Astrocyte of the cerebellum (primary cell): ENCODE measurements around the gene NRG3.

Source experiments
- DNase-seq: peaks from one replicate; pipeline ENCODE4 v3.0.0-alpha.2; 2011; ENCODE audit warnings: low read depth
- H3K4me3 ChIP-seq: 2 replicates; pipeline ENCODE4 v1.5.1; 2011; ENCODE audit warnings: mild to moderate bottlenecking, low read depth, low read length, moderate library complexity
- in situ Hi-C: cut with HindIII; loops from 2 replicates; pipeline ENCODE4 v1.10.0; 2017; ENCODE audit warnings: low sequenced_read_pairs
- TF ChIP-seq, protein P1 (sequence below): IDR thresholded peaks from 2 replicates; pipeline ENCODE4 v1.5.1; 2012; ENCODE audit warnings: low read length, low read depth, moderate library complexity, mild to moderate bottlenecking; ENCODE audit errors: missing control alignments

Gene NRG3

DNA sequence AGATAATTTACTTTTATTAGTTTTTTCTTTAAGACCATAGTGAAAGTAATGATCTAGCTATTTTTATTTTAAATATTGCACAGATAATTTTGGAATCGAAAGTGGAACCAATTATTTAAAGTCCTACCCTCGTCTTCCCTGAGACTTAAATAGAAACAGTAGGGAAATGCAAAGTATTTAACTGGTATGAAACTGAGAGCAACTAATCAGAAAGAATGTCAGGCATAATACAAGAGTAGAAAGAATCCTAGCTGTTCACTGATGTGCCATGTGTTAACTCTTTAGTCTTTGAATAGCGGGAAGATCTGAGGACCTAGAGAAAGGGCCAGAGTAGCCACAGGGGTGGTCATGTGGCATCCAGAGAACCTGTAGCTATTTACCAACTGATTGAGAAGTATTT lies 630.0 kb downstream of the NRG3 start:
- H3K4me3 ChIP-seq, result no peak overlapping the region
- TF ChIP-seq, protein P1, sequence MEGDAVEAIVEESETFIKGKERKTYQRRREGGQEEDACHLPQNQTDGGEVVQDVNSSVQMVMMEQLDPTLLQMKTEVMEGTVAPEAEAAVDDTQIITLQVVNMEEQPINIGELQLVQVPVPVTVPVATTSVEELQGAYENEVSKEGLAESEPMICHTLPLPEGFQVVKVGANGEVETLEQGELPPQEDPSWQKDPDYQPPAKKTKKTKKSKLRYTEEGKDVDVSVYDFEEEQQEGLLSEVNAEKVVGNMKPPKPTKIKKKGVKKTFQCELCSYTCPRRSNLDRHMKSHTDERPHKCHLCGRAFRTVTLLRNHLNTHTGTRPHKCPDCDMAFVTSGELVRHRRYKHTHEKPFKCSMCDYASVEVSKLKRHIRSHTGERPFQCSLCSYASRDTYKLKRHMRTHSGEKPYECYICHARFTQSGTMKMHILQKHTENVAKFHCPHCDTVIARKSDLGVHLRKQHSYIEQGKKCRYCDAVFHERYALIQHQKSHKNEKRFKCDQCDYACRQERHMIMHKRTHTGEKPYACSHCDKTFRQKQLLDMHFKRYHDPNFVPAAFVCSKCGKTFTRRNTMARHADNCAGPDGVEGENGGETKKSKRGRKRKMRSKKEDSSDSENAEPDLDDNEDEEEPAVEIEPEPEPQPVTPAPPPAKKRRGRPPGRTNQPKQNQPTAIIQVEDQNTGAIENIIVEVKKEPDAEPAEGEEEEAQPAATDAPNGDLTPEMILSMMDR, result no peak
- in situ Hi-C loops, result no loop called here
- no peak for DNase-seq

DNA sequence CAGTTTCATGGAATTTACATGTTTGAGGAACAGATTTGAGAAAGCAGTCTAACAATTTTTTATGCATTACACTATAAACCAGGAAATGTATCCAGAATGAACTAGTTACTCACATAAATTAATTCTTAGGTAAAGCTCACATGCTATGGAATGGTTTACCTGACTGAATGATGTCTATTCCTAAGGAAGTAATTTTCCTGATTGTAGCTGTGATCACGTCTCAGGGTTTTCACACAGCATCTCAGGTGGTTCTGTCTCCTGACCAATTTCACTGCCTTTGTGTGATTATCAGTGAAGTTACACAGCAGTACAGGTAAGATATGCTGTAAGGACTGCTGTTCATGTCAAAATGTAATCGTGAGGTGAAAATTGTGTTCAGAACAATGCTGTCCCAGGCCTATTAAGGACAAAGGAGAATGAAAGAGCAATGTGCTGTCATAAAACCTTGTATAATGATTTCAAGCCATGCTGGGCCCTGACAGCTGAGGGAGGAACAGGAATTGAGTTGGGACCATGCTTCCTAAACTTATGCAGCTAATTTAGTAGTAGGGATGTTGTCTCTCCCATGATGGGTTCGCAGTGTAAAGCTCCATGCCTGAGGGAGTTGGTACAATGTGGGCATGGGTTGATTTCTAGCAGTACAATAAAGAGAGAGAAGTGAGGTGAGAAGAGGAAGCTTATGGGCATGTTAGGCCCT lies 631.8 kb downstream of the NRG3 start:
- in situ Hi-C loops, result no loop called here
- DNase-seq, result no peak
- TF ChIP-seq, protein P1, result no peak
- no peak overlapping the region for H3K4me3 ChIP-seq

DNA sequence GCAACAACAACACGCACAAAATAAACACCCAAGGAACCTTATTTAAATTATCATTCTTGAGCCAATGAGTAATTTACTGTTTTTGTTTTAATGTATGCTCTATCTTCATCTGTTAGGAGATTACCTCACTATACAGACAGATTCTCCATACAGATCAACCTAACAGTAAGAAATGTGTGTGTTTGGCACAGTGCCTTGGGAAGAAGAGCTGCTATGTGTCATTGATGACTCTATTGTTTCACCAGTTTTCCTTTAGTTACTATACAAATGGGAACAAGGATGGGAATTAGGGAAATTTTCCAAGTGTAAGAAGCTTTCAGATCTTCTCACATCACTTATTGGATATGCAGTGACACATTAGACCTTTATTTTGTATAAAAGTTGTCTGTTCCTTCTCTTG lies 640.3 kb downstream of the NRG3 start:
- in situ Hi-C loops, result no loop called here
- no peak overlapping the region for H3K4me3 ChIP-seq
- no peak for DNase-seq
- TF ChIP-seq, protein P1, result no peak

DNA sequence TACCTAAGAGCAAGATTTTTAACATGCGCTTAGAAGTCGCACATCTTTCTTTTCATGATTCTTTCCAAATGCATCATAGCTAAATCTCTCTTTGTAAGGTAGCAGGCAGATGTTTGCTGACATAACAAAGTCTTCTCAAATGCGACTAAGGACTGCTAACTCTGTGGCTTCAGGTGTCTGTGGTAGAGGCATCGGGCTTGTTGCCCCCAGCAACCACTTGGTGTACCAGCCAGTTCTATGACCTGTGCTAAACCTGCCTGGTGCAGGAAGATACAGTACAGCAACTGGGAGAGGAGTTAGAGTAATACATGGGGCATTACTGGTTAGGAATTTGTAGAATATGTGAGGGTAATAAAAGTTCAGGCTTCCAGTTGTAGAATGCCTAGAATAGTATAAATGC lies 654.1 kb downstream of the NRG3 start:
- no peak for DNase-seq
- in situ Hi-C loops, result no loop called here
- H3K4me3 ChIP-seq, result no peak overlapping the region
- TF ChIP-seq, protein P1, result no peak

DNA sequence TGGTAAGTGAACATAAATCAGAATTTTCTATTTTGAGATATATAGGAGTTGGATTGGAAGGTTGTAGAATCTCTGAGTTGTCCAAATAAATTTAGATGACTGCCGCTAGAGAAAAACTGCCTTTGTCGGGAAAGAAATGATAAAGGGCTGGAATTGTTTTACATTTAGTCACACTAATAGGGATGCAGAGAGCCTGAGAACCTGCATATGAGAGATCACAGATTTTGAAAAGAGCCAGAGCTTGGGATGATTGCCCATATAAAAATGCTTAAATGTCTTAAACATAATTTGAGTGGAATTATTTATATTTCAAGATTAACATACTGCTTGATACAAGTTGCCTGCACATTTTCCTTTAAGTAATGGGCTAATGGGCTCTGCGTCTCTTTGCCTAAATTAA lies 660.5 kb downstream of the NRG3 start:
- DNase-seq, result no peak
- H3K4me3 ChIP-seq, result no peak overlapping the region
- TF ChIP-seq, protein P1, result no peak
- in situ Hi-C loops, result no loop called here

DNA sequence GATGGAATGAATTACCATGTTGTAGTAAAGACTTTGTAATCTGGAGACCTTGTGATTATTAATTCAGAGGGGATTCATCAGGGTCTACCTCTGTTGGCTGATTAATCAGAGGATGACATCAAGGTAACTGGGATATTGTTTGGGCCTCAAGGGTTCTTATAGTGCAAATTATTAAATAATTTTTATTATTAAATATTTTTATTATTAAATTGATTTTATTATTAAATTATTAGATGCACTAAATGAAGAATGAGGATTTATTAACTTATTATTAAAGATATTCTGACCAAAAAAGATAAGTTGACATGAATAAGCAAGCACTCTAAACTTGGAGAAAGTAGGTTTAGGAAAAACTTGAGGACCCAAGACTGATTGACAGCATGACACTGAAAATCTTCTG lies 661.7 kb downstream of the NRG3 start:
- TF ChIP-seq, protein P1, result no peak
- in situ Hi-C loops, result no loop called here
- H3K4me3 ChIP-seq, result no peak overlapping the region
- no peak for DNase-seq
